Testis (tissue), 3 donors: ENCODE data around the gene SLC46A3. TPM values are rescaled to one million over a fixed set of nuclear protein-coding genes. Genes with fewer than 3 reads are reported as not detected.
"Not testable (repeated sequence)": the region's sequence is repeated elsewhere in the genome, so short reads cannot be mapped to it uniquely, and the experiment has no call there.

Source experiments
- DNase-seq: peaks from one replicate; pipeline ENCODE4 v3.0.0-alpha.2; 2019
- H3K27ac ChIP-seq, 2 donors: fragments of 200-600 bp; sonication (generic); one replicate each; pipeline ENCODE4 v1.5.1; 2019
- H3K27me3 ChIP-seq: fragments of 200-600 bp; sonication (generic); one replicate; pipeline ENCODE4 v1.5.1; 2019
- H3K36me3 ChIP-seq: fragments of 200-600 bp; sonication (generic); one replicate; pipeline ENCODE4 v1.5.1; 2017; ENCODE audit warnings: low read depth; ENCODE audit errors: missing control alignments
- H3K4me1 ChIP-seq: fragments of 200-600 bp; sonication (generic); one replicate; pipeline ENCODE4 v1.5.1; 2019
- H3K4me3 ChIP-seq, 2 donors: fragments of 200-600 bp; sonication (generic); one replicate each; pipeline ENCODE4 v1.5.1; 2017 to 2019
- H3K9me3 ChIP-seq: fragments of 200-600 bp; sonication (generic); one replicate; pipeline ENCODE4 v1.5.1; 2017
- POLR2A ChIP-seq: fragments of 450-650 bp; IDR thresholded peaks from one replicate; pipeline ENCODE4 v1.6.1; 2017; ENCODE audit warnings: antibody characterized with exemption, mild to moderate bottlenecking, moderate library complexity
- WGBS, 2 donors: methylation state at CpG; one replicate each; pipeline ENCODE4 v1.1.5; 2018; 5-methylcytosine and 5-hydroxymethylcytosine counted together
- intact Hi-C: fragments of 100-400 bp; cut with DNase I; formaldehyde crosslinking; loops from one replicate; pipeline ENCODE4 v1.15.1; 2023; ENCODE audit warnings: low total_unique reads
- polyA plus RNA-seq: library from polyadenylated mRNA; stranded (reverse); fragments of 350-450 nt; fragmentation: Illumina TruSeq; extraction: RNeasy Lipid Tissue Mini Kit (QIAGEN cat#74804); gene quantifications from one replicate; pipeline ENCODE4 v1.2.3, GENCODE V29; 2014; ENCODE audit warnings: low read depth, low replicate concordance; ENCODE audit not compliant: insufficient read depth
- total RNA-seq, 2 donors: library from RNA; depleted of rRNA; stranded (reverse); fragments of >200 nt; gene quantifications; one replicate each; pipeline ENCODE4 v1.2.3, GENCODE V29; 2016
- TF ChIP-seq, protein P1 (sequence below), 3 experiments: fragments of 450-650 bp in 2 of 3; fragments of 200-600 bp in 1 of 3; sonication (generic) in 1 of 3; IDR thresholded peaks; one replicate each; pipeline ENCODE4 v1.5.1; 2016 to 2019; ENCODE audit warnings: antibody characterized with exemption in 3 of 3, mild to moderate bottlenecking in 2 of 3, moderate library complexity in 1 of 3

The SLC46A3 gene
- total and polyA plus RNA-seq, 3 donors from 2014 or later, result 22.9 to 36.0 (median 30.5) TPM

DNA sequence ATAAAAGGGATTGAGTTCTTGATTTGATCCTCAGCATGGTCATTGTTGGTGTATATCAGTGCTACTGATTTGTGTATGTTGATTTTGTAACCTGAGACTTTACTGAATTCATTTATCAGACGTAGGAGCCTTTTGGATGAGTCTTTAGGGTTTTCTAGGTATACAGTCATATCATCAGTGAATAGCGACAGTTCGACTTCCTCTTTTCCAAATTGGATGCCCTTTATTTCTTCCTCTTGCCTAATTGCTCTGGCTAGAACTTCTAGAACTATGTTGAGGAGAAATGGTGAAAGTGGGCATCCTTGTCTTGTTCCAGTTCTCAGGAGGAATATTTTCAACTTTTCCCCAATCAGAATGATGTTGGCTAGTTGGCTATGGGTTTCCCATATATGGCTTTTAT lies 32.9 kb downstream of the SLC46A3 start:
- no peak for DNase-seq
- TF ChIP-seq, protein P1, sequence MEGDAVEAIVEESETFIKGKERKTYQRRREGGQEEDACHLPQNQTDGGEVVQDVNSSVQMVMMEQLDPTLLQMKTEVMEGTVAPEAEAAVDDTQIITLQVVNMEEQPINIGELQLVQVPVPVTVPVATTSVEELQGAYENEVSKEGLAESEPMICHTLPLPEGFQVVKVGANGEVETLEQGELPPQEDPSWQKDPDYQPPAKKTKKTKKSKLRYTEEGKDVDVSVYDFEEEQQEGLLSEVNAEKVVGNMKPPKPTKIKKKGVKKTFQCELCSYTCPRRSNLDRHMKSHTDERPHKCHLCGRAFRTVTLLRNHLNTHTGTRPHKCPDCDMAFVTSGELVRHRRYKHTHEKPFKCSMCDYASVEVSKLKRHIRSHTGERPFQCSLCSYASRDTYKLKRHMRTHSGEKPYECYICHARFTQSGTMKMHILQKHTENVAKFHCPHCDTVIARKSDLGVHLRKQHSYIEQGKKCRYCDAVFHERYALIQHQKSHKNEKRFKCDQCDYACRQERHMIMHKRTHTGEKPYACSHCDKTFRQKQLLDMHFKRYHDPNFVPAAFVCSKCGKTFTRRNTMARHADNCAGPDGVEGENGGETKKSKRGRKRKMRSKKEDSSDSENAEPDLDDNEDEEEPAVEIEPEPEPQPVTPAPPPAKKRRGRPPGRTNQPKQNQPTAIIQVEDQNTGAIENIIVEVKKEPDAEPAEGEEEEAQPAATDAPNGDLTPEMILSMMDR (IDR thresholded peaks at IDR 0.05), result no peak
- no peak for TF ChIP-seq POLR2A
- H3K9me3 ChIP-seq, result no peaks in the 10 kb centered on the region
- no peaks in the 10 kb centered on the region for H3K27me3 ChIP-seq
- no peaks in the 10 kb centered on the region for H3K36me3 ChIP-seq
- H3K27ac ChIP-seq, result no peak overlapping the region
- WGBS, 2 donors, result 76 to 81% methylated on average over 3 of the region's 3 CpGs
- no peaks in the 10 kb centered on the region for H3K4me1 ChIP-seq
- H3K4me3 ChIP-seq, result no peak overlapping the region
- intact Hi-C loops, result no loop called here

DNA sequence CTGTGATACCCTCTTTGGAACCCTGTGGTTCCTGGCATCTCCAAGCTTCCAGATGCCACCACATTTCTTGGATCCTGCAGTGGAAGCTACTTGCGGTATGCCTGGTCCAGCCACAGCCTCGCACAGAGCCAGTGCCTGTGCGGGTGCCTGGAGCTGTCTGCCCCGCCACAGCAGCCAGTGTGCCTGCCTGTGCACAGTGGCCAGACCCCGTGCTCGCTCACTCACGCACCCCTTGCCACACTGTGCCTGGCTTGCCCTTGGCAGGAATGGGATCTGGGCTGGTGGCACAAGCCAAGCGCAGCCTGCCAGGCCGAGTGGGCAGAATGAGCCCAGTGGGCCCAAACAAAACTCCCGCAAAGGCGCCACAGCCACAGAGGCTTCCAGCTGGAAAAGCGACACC lies 33.7 kb downstream of the SLC46A3 start:
- H3K9me3 ChIP-seq, result no peaks in the 10 kb centered on the region
- H3K4me1 ChIP-seq, result no peaks in the 10 kb centered on the region
- no peak for DNase-seq
- no peak overlapping the region for H3K4me3 ChIP-seq
- H3K27ac ChIP-seq, result no peak overlapping the region
- H3K27me3 ChIP-seq, result no peaks in the 10 kb centered on the region
- 85 to 89% methylated on average over 12 of the region's 12 CpGs for WGBS, 2 donors
- H3K36me3 ChIP-seq, result no peaks in the 10 kb centered on the region
- TF ChIP-seq, protein P1 (IDR thresholded peaks at IDR 0.05), result no peak
- TF ChIP-seq POLR2A, result no peak
- intact Hi-C loops, result no loop called here

DNA sequence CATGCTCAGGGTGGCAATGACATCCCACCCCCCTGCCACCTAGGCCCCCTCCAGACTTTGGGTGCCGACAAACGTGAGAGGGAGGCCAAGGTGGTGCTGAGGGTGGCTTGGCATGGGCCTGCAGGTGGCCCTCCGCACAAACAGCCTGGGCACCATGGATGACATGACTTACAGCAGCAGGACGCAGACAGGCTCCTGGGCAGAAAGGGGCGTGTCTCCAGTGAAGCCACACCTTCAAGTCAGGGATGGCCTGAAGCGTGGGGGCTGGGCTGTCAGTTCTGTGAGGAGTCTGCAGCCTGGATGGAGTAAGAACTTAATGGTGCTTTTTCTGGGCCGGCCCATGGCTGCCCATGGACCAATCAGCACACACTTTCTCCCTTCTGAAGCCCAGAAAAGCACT lies 34.5 kb downstream of the SLC46A3 start:
- Histone ChIP-seq H3K4me1 (no peaks in the 10 kb centered on the region), H3K4me3 (no peak overlapping the region), H3K36me3 (no peaks in the 10 kb centered on the region), H3K27ac (no peak overlapping the region), H3K9me3 (no peaks in the 10 kb centered on the region), H3K27me3 (no peaks in the 10 kb centered on the region)
- no peak for DNase-seq
- 36 to 56% methylated on average over 4 to 7 of the region's 7 CpGs for WGBS, 2 donors
- no peak for TF ChIP-seq POLR2A
- TF ChIP-seq, protein P1 (IDR thresholded peaks at IDR 0.05), result no peak
- intact Hi-C loops, result no loop called here

DNA sequence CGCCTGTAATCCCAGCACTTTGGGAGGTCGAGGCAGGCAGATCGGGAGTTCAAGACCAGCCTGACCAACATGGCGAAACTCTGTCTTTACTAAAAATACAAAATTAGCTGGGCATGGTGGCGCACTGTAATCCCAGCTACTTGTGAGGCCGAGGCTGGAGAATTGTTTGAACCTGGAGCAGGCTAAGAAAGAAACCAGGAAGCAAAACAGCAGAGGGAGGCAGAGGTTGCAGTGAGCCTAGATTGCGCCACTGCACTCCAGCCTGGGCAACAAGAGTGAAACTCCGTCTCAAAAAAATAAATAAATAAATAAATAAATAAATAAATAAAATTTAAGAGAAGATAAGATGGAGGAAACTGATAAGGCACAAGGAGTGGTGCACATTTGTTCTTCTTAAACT lies 35.6 kb downstream of the SLC46A3 start:
- 86 to 92% methylated on average over 8 of the region's 8 CpGs for WGBS, 2 donors

DNA sequence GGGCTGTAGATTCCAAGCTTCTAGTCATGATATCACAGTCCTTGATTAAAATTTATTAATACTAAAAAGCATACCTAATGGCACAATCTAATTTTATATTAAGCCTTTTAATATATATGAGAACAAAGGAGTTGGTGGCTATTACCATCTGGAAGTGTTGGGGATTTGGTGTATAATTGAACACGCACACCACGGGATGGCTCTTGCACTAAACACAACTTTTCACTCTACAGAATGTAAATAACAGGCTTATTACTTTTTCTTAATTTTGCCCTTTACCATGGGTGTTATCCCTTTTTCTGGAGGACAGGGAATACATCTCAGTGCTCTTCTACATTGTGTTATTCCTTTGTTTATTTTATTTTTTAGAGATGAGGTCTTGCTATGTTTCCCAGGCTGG lies 38.2 kb downstream of the SLC46A3 start:
- intact Hi-C loops, result no loop called here
- WGBS, 2 donors, result 95 to 96% methylated on average over 2 of the region's 2 CpGs

More for the DNA sequence above, 35.6 kb downstream of the SLC46A3 start:
- H3K4me1 ChIP-seq, H3K9me3 ChIP-seq, intact Hi-C loops, H3K27me3 ChIP-seq, H3K27ac ChIP-seq, H3K4me3 ChIP-seq, DNase-seq, H3K36me3 ChIP-seq: not testable (repeated sequence)

More for the DNA sequence above, 38.2 kb downstream of the SLC46A3 start:
- no peak for DNase-seq
- no peaks in the 10 kb centered on the region for H3K4me1 ChIP-seq
- no peaks in the 10 kb centered on the region for H3K9me3 ChIP-seq
- no peaks in the 10 kb centered on the region for H3K27me3 ChIP-seq
- TF ChIP-seq, protein P1 (IDR thresholded peaks at IDR 0.05), result no peak
- no peak for TF ChIP-seq POLR2A
- no peaks in the 10 kb centered on the region for H3K36me3 ChIP-seq
- no peak overlapping the region for H3K4me3 ChIP-seq
- H3K27ac ChIP-seq, result no peak overlapping the region
